H9 (cell line): Measurements from ENCODE around the gene ALX4. TPM values are rescaled to one million over a fixed set of nuclear protein-coding genes. Genes with fewer than 3 reads are reported as not detected.

Source experiments
- DNase-seq: peaks from one replicate; pipeline ENCODE4 v3.0.0-alpha.2; 2017
- H2AFZ ChIP-seq: one replicate; pipeline ENCODE4 v1.6.1; 2013; ENCODE audit warnings: mild to moderate bottlenecking, low read length, control low read depth, moderate library complexity
- H2AK5ac ChIP-seq: 2 replicates; pipeline ENCODE4 v1.6.1; 2013; ENCODE audit warnings: low read length, control low read depth, mixed read lengths; ENCODE audit not compliant: insufficient read length
- H2BK120ac ChIP-seq: one replicate; pipeline ENCODE4 v1.6.1; 2013; ENCODE audit warnings: low read depth, mild to moderate bottlenecking, low read length, control low read depth, inconsistent platforms; ENCODE audit not compliant: poor library complexity, severe bottlenecking
- H2BK12ac ChIP-seq: 2 replicates; pipeline ENCODE4 v1.6.1; 2013; ENCODE audit warnings: low read length, control low read depth, mixed read lengths, low read depth; ENCODE audit not compliant: insufficient read length
- H2BK15ac ChIP-seq: 2 replicates; pipeline ENCODE4 v1.6.1; 2013; ENCODE audit warnings: low read depth, low read length, control low read depth
- H2BK20ac ChIP-seq: one replicate; pipeline ENCODE4 v1.6.1; 2013; ENCODE audit warnings: low read depth, mild to moderate bottlenecking, low read length, control low read depth, inconsistent platforms; ENCODE audit not compliant: poor library complexity, severe bottlenecking
- H2BK5ac ChIP-seq: 2 replicates; pipeline ENCODE4 v1.6.1; 2013; ENCODE audit warnings: low read length, control low read depth, mixed read lengths; ENCODE audit not compliant: insufficient read length
- H3K14ac ChIP-seq: 2 replicates; pipeline ENCODE4 v1.6.1; 2013; ENCODE audit warnings: low read length, control low read depth; ENCODE audit not compliant: insufficient read depth
- H3K18ac ChIP-seq: 2 replicates; pipeline ENCODE4 v1.6.1; 2013; ENCODE audit warnings: low read depth, mild to moderate bottlenecking, mixed read lengths, low read length, control low read depth; ENCODE audit not compliant: insufficient read length
- H3K23ac ChIP-seq: 2 replicates; pipeline ENCODE4 v1.6.1; 2013; ENCODE audit warnings: low read length, control low read depth, mixed read lengths, low read depth; ENCODE audit not compliant: insufficient read length
- H3K23me2 ChIP-seq: 2 replicates; pipeline ENCODE4 v1.6.1; 2013; ENCODE audit warnings: low read depth, mild to moderate bottlenecking, mixed read lengths, low read length, control low read depth; ENCODE audit not compliant: insufficient read length, poor library complexity, severe bottlenecking
- H3K27ac ChIP-seq: 2 replicates; pipeline ENCODE4 v1.5.1; 2013; ENCODE audit warnings: low read length, control low read depth, mixed read lengths, low read depth; ENCODE audit not compliant: insufficient read length
- H3K27me3 ChIP-seq: 2 replicates; pipeline ENCODE4 v1.6.1; 2013; ENCODE audit warnings: low read length, control low read depth, inconsistent platforms; ENCODE audit not compliant: insufficient read depth
- H3K4ac ChIP-seq: 2 replicates; pipeline ENCODE4 v1.6.1; 2013; ENCODE audit warnings: low read depth, mild to moderate bottlenecking, control low read depth, inconsistent platforms, low read length, moderate library complexity
- H3K4me1 ChIP-seq: 2 replicates; pipeline ENCODE4 v1.6.1; 2013; ENCODE audit warnings: low read length, control low read depth, inconsistent platforms; ENCODE audit not compliant: insufficient read depth
- H3K4me2 ChIP-seq: 2 replicates; pipeline ENCODE4 v1.6.1; 2013; ENCODE audit warnings: low read length, control low read depth, mixed read lengths; ENCODE audit not compliant: insufficient read length, insufficient read depth
- H3K56ac ChIP-seq: 2 replicates; pipeline ENCODE4 v1.6.1; 2013; ENCODE audit warnings: low read depth, mild to moderate bottlenecking, mixed read lengths, low read length, control low read depth; ENCODE audit not compliant: insufficient read length
- H3K79me1 ChIP-seq: 2 replicates; pipeline ENCODE4 v1.6.1; 2013; ENCODE audit warnings: low read depth, mild to moderate bottlenecking, moderate library complexity, low read length, control low read depth, inconsistent platforms; ENCODE audit not compliant: insufficient read depth, poor library complexity, severe bottlenecking
- H3K79me2 ChIP-seq: 2 replicates; pipeline ENCODE4 v1.6.1; 2013; ENCODE audit warnings: low read length, control low read depth, inconsistent platforms; ENCODE audit not compliant: insufficient read depth
- H3K9ac ChIP-seq: 2 replicates; pipeline ENCODE4 v1.6.1; 2013; ENCODE audit warnings: low read length, control low read depth, mixed read lengths; ENCODE audit not compliant: insufficient read length; ENCODE audit errors: extremely low read depth
- H3K9me3 ChIP-seq: one replicate; pipeline ENCODE4 v1.6.1; 2013; ENCODE audit warnings: low read depth, low read length, inconsistent platforms; ENCODE audit not compliant: control insufficient read depth
- H3T11ph ChIP-seq: one replicate; pipeline ENCODE4 v1.6.1; 2013; ENCODE audit warnings: mild to moderate bottlenecking, low read length, control low read depth, inconsistent platforms
- H4K20me1 ChIP-seq: one replicate; pipeline ENCODE4 v1.6.1; 2013; ENCODE audit not compliant: control insufficient read depth, insufficient read length, insufficient read depth
- H4K5ac ChIP-seq: 2 replicates; pipeline ENCODE4 v1.6.1; 2013; ENCODE audit warnings: low read depth, mild to moderate bottlenecking, mixed read lengths, low read length, control low read depth; ENCODE audit not compliant: insufficient read length
- H4K8ac ChIP-seq: replicated peaks from 2 replicates; pipeline ENCODE4 v1.6.1; 2013; ENCODE audit warnings: low read length, control low read depth, mixed read lengths, low read depth; ENCODE audit not compliant: insufficient read length
- H4K91ac ChIP-seq: 2 replicates; pipeline ENCODE4 v1.6.1; 2013; ENCODE audit warnings: low read depth, mild to moderate bottlenecking, moderate library complexity, mixed read lengths, low read length, control low read depth; ENCODE audit not compliant: insufficient read length
- H3K27ac Mint-ChIP-seq, 3 experiments: 2 replicates in 2 of 3; 3 replicates in 1 of 3; pipeline ENCODE4 v1.8.0; 2020 to 2021; ENCODE audit warnings: mixed read lengths in 3 of 3, mild to moderate bottlenecking in 1 of 3, moderate library complexity in 1 of 3
- H3K27me3 Mint-ChIP-seq: 2 replicates; pipeline ENCODE4 v1.8.0; 2021; ENCODE audit warnings: low read depth, mild to moderate bottlenecking, moderate library complexity, mixed read lengths
- H3K36me3 Mint-ChIP-seq, 3 experiments: 2 replicates in 2 of 3; 3 replicates in 1 of 3; pipeline ENCODE4 v1.8.0; 2020 to 2021; ENCODE audit warnings: low read depth in 3 of 3, mixed read lengths in 3 of 3; ENCODE audit not compliant: insufficient read depth in 1 of 3
- H3K4me1 Mint-ChIP-seq, 2 experiments: 2 replicates each; pipeline ENCODE4 v1.8.0; 2020; ENCODE audit warnings: mixed read lengths in 2 of 2
- H3K4me3 Mint-ChIP-seq, 2 experiments: 2 replicates in 1 of 2; 3 replicates in 1 of 2; pipeline ENCODE4 v1.8.0; 2020 to 2021; ENCODE audit warnings: mild to moderate bottlenecking in 2 of 2, mixed read lengths in 2 of 2, moderate library complexity in 1 of 2
- H3K9me3 Mint-ChIP-seq, 2 experiments: 2 replicates in 1 of 2; 3 replicates in 1 of 2; pipeline ENCODE4 v1.8.0; 2020; ENCODE audit warnings: mild to moderate bottlenecking in 2 of 2, mixed read lengths in 2 of 2, moderate library complexity in 1 of 2
- CTCF ChIP-seq: fragments of 200-600 bp; sonication (generic); conservative IDR thresholded peaks from 3 replicates; pipeline ENCODE4 v1.8.0; 2021; ENCODE audit warnings: antibody characterized with exemption, mild to moderate bottlenecking
- WGBS: extraction: QIAGEN DNeasy Blood & Tissue Kit; methylation state at CpG from one replicate; pipeline ENCODE4 v1.1.7; 2013; ENCODE audit warnings: missing lambda C conversion rate, low lambda C conversion rate, mixed read lengths; ENCODE audit not compliant: insufficient read length; ENCODE audit errors: extremely low coverage; 5-methylcytosine and 5-hydroxymethylcytosine counted together
- total RNA-seq: library from RNA; stranded (reverse); gene quantifications from 2 replicates; pipeline ENCODE4 v1.2.1, GENCODE V29; 2021

ALX4 gene
- total RNA-seq, 1 experiment from 2014 or later, result not detected

GRCh38 chr11:44267750-44268613, 42.0 kb downstream of the ALX4 start:
- no peaks in the 10 kb centered on the region for H3K9me3 ChIP-seq
- no peaks in the 10 kb centered on the region for H3K27me3 ChIP-seq
- no peaks in the 10 kb centered on the region for H4K20me1 ChIP-seq
- H3K4me1 ChIP-seq, result no peaks in the 10 kb centered on the region
- no peak overlapping the region for H3K4ac ChIP-seq
- no peak overlapping the region for H2BK15ac ChIP-seq
- Mint-ChIP-seq H3K9me3 (no peaks in the 10 kb centered on the region), H3K27ac (no peak overlapping the region), H3K4me1 (peaks cover 3 to 19% of the 10 kb centered on the region in 2 experiments; a peak in 3 of 4 replicates), H3K4me3 (no peak overlapping the region), H3K27me3 (peaks cover 5% of the 10 kb centered on the region), H3K36me3 (no peaks in the 10 kb centered on the region)
- H3K9ac ChIP-seq, result no peak overlapping the region
- no peak overlapping the region for H3T11ph ChIP-seq
- H2BK20ac ChIP-seq, result no peak overlapping the region
- no peak overlapping the region for H2BK5ac ChIP-seq
- no peak overlapping the region for H2BK120ac ChIP-seq
- H4K91ac ChIP-seq, result no peak overlapping the region
- no peak for DNase-seq
- H3K23me2 ChIP-seq, result no peaks in the 10 kb centered on the region
- no peak overlapping the region for H3K27ac ChIP-seq
- H3K23ac ChIP-seq, result no peak overlapping the region
- no peak overlapping the region for H3K4me2 ChIP-seq
- H3K79me2 ChIP-seq, result no peaks in the 10 kb centered on the region
- no peak overlapping the region for H4K5ac ChIP-seq
- no peak overlapping the region for H3K56ac ChIP-seq
- H2AFZ ChIP-seq, result no peak overlapping the region
- TF ChIP-seq CTCF, result no peak
- no peak overlapping the region for H2BK12ac ChIP-seq
- H4K8ac ChIP-seq, result no peak overlapping the region
- H3K18ac ChIP-seq, result no peak overlapping the region
- H3K14ac ChIP-seq, result no peak overlapping the region; the same call in 1 of the 2 replicates
- no peaks in the 10 kb centered on the region for H3K79me1 ChIP-seq
- no peak overlapping the region for H2AK5ac ChIP-seq
- no CpG with 5 or more reads among the region's 8 CpGs for WGBS
